OCI-LY3 (cell line): ENCODE results near the gene PALLD.

Source experiments
- H2AFZ ChIP-seq: fragments of 200-600, 300-600 bp; shearing (Covaris generic); 2 replicates; pipeline ENCODE4 v1.6.0; 2014; ENCODE audit warnings: antibody characterized with exemption, low read depth, low read length
- H3K27ac ChIP-seq: fragments of 200-600, 300-600 bp; sonication (generic); 2 replicates; pipeline ENCODE4 v1.5.1; 2014; ENCODE audit warnings: mild to moderate bottlenecking, low read length, moderate library complexity, mixed read lengths
- H3K27me3 ChIP-seq: fragments of 200-600, 300-600 bp; sonication (generic); 2 replicates; pipeline ENCODE4 v1.6.1; 2014; ENCODE audit warnings: low read depth, low read length, mixed read lengths
- H3K36me3 ChIP-seq: fragments of 200-600, 300-600 bp; sonication (generic); replicated peaks from 2 replicates; pipeline ENCODE3; 2014; ENCODE audit warnings: low read depth, low read length, mixed read lengths
- H3K4me1 ChIP-seq: fragments of 300-600, 200-600 bp; sonication (generic); 2 replicates; pipeline ENCODE4 v1.6.1; 2014; ENCODE audit warnings: low read length, mixed read lengths
- H3K4me2 ChIP-seq: fragments of 200-600, 300-600 bp; sonication (generic); 2 replicates; pipeline ENCODE4 v1.6.1; 2014; ENCODE audit warnings: low read length, mixed read lengths
- H3K4me3 ChIP-seq: fragments of 300-600, 200-600 bp; sonication (generic); 2 replicates; pipeline ENCODE4 v1.5.1; 2014; ENCODE audit warnings: antibody characterized with exemption, mild to moderate bottlenecking, low read length, moderate library complexity
- H3K79me2 ChIP-seq: fragments of 300-600, 200-600 bp; shearing (Covaris generic); 2 replicates; pipeline ENCODE4 v1.6.1; 2014; ENCODE audit warnings: mild to moderate bottlenecking, low read length, mixed read lengths
- H3K9ac ChIP-seq: fragments of 300-600, 200-600 bp; shearing (Covaris generic); 2 replicates; pipeline ENCODE4 v1.6.0; 2014; ENCODE audit warnings: mild to moderate bottlenecking, low read length, moderate library complexity
- H3K9me3 ChIP-seq: fragments of 200-600, 300-600 bp; shearing (Covaris generic); 2 replicates; pipeline ENCODE4 v1.6.1; 2014; ENCODE audit warnings: low read length, mixed read lengths; ENCODE audit not compliant: insufficient read depth
- H4K20me1 ChIP-seq: fragments of 200-600, 300-600 bp; sonication (generic); 2 replicates; pipeline ENCODE4 v1.6.1; 2016; ENCODE audit warnings: low read length, mixed read lengths; ENCODE audit not compliant: insufficient read depth
- EZH2phosphoT487 ChIP-seq: fragments of 200-600 bp; shearing (Covaris generic); IDR thresholded peaks from 2 replicates; pipeline ENCODE4 v1.6.1; 2018; ENCODE audit warnings: antibody characterized with exemption, mixed run types, low read depth
- TF ChIP-seq, protein P1 (sequence below): fragments of 200-600, 300-600 bp; sonication (generic); IDR thresholded peaks from 2 replicates; pipeline ENCODE4 v1.5.1; 2014; ENCODE audit warnings: antibody characterized with exemption, low read length, low read depth

Gene PALLD

DNA sequence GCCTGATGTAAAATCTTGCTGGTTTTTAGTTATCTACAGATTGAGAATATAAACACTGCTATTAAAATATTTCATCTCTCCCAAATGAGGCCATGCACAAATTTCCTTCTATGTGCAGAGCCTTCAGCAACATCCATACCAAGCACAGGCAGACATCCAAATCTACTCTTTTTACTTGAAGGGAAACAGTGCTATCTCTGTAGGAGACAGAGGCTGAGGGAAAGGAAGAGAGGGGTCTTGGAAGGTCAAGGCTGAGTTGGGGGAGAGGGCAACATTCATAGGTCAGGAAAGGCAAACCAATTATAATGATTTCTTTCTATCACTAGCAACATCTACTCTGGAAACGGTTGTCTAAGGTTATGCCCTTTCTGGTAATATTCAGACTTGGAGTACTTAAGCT is 273.0 kb downstream of the PALLD start:
- H3K4me2 ChIP-seq: no peak overlapping the region
- no peaks in the 10 kb centered on the region for H4K20me1 ChIP-seq
- H3K27me3 ChIP-seq: peaks cover 43% of the 10 kb centered on the region
- no peak overlapping the region for H3K4me3 ChIP-seq
- H3K9me3 ChIP-seq: no peaks in the 10 kb centered on the region
- H3K27ac ChIP-seq: no peak overlapping the region
- TF ChIP-seq EZH2phosphoT487: no peak
- H3K79me2 ChIP-seq: no peaks in the 10 kb centered on the region
- no peaks in the 10 kb centered on the region for H3K36me3 ChIP-seq
- no peaks in the 10 kb centered on the region for H3K4me1 ChIP-seq
- no peak overlapping the region for H3K9ac ChIP-seq
- H2AFZ ChIP-seq: no peak overlapping the region

DNA sequence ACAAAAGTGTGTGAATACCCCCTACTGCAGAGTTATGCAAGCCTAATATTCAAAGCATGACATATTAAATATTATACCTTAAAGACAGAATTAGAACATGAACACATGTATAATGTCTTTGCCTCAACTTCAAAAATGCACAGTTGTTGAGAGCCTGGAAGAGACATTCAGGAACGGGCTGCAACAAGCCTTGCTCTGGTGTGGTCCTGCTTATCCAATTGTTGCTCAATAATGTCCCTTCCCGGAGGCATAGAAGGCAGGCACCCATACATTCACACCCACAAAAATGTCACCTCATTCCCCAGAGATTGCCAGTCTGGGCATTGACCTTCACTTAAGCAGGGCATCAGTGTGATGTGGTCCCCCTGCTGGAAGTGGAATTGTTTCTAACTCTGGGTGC is 274.4 kb downstream of the PALLD start:
- Histone ChIP-seq H4K20me1 (no peaks in the 10 kb centered on the region), H3K27me3 (peaks cover 35% of the 10 kb centered on the region), H3K4me3 (no peak overlapping the region), H3K9me3 (peaks cover 3% of the 10 kb centered on the region; the same call in 1 of the 2 replicates), H3K9ac (no peak overlapping the region), H3K4me1 (no peaks in the 10 kb centered on the region), H3K36me3 (no peaks in the 10 kb centered on the region), H3K4me2 (no peak overlapping the region), H2AFZ (no peak overlapping the region), H3K79me2 (no peaks in the 10 kb centered on the region), H3K27ac (no peak overlapping the region)
- TF ChIP-seq, protein P1, sequence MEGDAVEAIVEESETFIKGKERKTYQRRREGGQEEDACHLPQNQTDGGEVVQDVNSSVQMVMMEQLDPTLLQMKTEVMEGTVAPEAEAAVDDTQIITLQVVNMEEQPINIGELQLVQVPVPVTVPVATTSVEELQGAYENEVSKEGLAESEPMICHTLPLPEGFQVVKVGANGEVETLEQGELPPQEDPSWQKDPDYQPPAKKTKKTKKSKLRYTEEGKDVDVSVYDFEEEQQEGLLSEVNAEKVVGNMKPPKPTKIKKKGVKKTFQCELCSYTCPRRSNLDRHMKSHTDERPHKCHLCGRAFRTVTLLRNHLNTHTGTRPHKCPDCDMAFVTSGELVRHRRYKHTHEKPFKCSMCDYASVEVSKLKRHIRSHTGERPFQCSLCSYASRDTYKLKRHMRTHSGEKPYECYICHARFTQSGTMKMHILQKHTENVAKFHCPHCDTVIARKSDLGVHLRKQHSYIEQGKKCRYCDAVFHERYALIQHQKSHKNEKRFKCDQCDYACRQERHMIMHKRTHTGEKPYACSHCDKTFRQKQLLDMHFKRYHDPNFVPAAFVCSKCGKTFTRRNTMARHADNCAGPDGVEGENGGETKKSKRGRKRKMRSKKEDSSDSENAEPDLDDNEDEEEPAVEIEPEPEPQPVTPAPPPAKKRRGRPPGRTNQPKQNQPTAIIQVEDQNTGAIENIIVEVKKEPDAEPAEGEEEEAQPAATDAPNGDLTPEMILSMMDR: no peak
- no peak for TF ChIP-seq EZH2phosphoT487

DNA sequence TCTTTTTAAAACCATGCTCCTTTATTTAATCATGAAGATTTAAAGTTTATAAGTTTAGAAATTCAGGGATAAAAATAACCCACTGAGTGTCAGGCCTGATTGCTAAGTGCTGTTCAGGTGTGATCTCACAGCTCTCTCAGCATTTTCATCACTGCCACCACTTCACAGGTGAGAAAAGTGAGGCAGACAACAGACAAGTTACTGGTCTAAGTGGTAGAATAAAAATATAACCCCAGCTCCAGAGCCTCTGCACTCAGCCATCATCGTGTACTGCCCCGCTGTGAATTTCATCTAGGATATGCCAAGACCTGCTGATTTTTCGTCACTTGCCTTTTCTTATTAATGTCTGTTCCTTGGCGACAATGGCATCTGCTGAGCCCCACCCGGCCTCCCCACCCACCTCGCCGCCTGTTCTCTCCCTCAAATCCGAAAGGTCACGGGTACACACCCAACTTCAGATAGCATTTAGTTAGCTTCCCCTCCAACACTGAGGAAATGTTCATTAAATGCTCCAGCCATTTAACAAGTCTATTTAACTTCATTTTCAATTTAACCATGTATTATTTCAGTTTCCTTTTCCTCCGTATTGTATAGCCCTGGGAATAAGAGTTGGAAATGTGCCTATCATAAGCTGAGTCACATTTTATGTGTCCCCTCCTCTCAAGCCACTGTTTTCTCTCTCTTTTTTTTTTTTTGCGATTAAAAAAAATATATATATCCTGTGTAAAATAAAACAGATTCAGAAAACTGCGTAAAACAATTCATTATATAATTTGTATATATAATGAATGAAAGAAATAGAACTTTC is 276.7 kb downstream of the PALLD start:
- no peak overlapping the region for H3K4me3 ChIP-seq
- H3K9me3 ChIP-seq: peaks cover 8% of the 10 kb centered on the region; the same call in 1 of the 2 replicates
- H2AFZ ChIP-seq: no peak overlapping the region
- H3K79me2 ChIP-seq: no peaks in the 10 kb centered on the region
- H3K9ac ChIP-seq: no peak overlapping the region
- no peaks in the 10 kb centered on the region for H4K20me1 ChIP-seq
- H3K27me3 ChIP-seq: peaks cover 30% of the 10 kb centered on the region; the same call in 1 of the 2 replicates
- no peak overlapping the region for H3K4me2 ChIP-seq
- H3K27ac ChIP-seq: no peak overlapping the region
- H3K36me3 ChIP-seq: no peaks in the 10 kb centered on the region
- TF ChIP-seq EZH2phosphoT487: no peak
- TF ChIP-seq, protein P1: no peak
- H3K4me1 ChIP-seq: no peaks in the 10 kb centered on the region

DNA sequence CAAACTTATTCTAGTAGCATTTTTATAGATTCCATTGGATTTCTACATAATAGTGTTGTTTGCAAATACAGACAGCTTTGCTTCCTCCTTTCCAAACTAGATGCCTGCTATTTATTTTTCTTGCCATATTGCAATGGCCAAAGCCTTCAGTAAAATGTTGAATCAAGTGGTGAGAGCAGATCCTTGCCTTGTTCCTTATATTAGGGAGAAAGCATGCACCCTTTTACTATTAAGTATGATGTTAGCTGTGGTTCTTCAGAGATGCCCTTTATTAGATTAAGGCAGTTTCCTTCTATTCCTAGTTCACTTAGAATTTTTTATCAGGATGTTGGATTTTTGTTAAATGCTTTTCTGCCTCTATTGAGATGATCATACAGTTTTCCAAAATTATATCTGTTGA is 279.5 kb downstream of the PALLD start:
- Histone ChIP-seq H3K9me3 (peaks cover 8% of the 10 kb centered on the region; the same call in 1 of the 2 replicates), H3K27me3 (peaks cover 11% of the 10 kb centered on the region; the same call in 1 of the 2 replicates)
- TF ChIP-seq, protein P1: no peak
- TF ChIP-seq EZH2phosphoT487: no peak

More for the DNA sequence above, 279.5 kb downstream of the PALLD start:
- no peak overlapping the region for H2AFZ ChIP-seq
- H3K4me1 ChIP-seq: no peaks in the 10 kb centered on the region
- H3K9ac ChIP-seq: no peak overlapping the region
- H4K20me1 ChIP-seq: no peaks in the 10 kb centered on the region
- H3K4me3 ChIP-seq: no peak overlapping the region
- no peak overlapping the region for H3K27ac ChIP-seq
- H3K79me2 ChIP-seq: no peaks in the 10 kb centered on the region
- H3K4me2 ChIP-seq: no peak overlapping the region
- H3K36me3 ChIP-seq: no peaks in the 10 kb centered on the region
